K562 (cell line): ENCODE results near the gene NHLH1. TPM values are rescaled to one million over a fixed set of nuclear protein-coding genes. Genes with fewer than 3 reads are reported as not detected.

Experiments
- HMG20B ChIP-seq: fragments of 250-450 bp; sonication (Bioruptor Pico); IDR thresholded peaks from 2 replicates; pipeline ENCODE4 v1.5.0; 2021; ENCODE audit warnings: mild to moderate bottlenecking
- KLF6 ChIP-seq: fragments of 250-450 bp; sonication (Bioruptor Pico); IDR thresholded peaks from 2 replicates; pipeline ENCODE4 v1.4.0; 2020; ENCODE audit warnings: mild to moderate bottlenecking, moderate library complexity, borderline replicate concordance
- ZFP30 ChIP-seq: fragments of 250-450 bp; sonication (Bioruptor Pico); IDR thresholded peaks from 2 replicates; pipeline ENCODE4 v1.8.0; 2022; ENCODE audit warnings: moderate library complexity, mild to moderate bottlenecking, inconsistent platforms, borderline replicate concordance
- ZFP36 ChIP-seq: fragments of 150-350 bp; IDR thresholded peaks from 2 replicates; pipeline ENCODE4 v1.6.1; 2018; ENCODE audit warnings: low read length, low read depth; ENCODE audit not compliant: partially characterized antibody
- polyA plus RNA-seq, 8 experiments: library from polyadenylated mRNA; depleted of rRNA in 4 of 8; stranded (reverse) in 5 of 8; unstranded in 3 of 8; fragments of >200 nt; fragmentation: Nextera tagmentation in 2 of 8; fragmentation: Illumina TruSeq in 1 of 8; extraction: Ambion mirVana in 2 of 8; extraction: Trizol in 1 of 8; gene quantifications; 2 replicates each; pipeline versions ENCODE4 v1.2.1 to v1.2.3, GENCODE V29; 2011 to 2014; ENCODE audit warnings: inconsistent platforms in 1 of 8, missing spikeins in 1 of 8
- total RNA-seq, 7 experiments: library from RNA; depleted of rRNA in 6 of 7; stranded (reverse); fragments of >200 nt in 6 of 7; fragmentation: Illumina TruSeq in 2 of 7; extraction: Trizol in 2 of 7; gene quantifications; 2 replicates each; pipeline versions ENCODE4 v1.2.1 to v1.2.3, GENCODE V29; 2011 to 2021; ENCODE audit warnings: low replicate concordance in 1 of 7
- TF ChIP-seq, protein P1 (sequence below): fragments of 450-650 bp; IDR thresholded peaks from 2 replicates; pipeline ENCODE4 v1.7.0; 2016; ENCODE audit warnings: borderline replicate concordance
- TF ChIP-seq, protein P2 (sequence below): fragments of 450-650 bp; formaldehyde crosslinking; IDR thresholded peaks from 2 replicates; pipeline ENCODE4 v1.4.0; 2020; ENCODE audit warnings: mild to moderate bottlenecking, moderate library complexity
- TF ChIP-seq, protein P3 (sequence below): fragments of 250-450 bp; sonication (Bioruptor Pico); IDR thresholded peaks from 2 replicates; pipeline ENCODE4 v1.4.0; 2020; ENCODE audit warnings: borderline replicate concordance

The NHLH1 gene
- total and polyA plus RNA-seq, 9 of the 15 experiments (the other 6 are each of a cell fraction or from before 2014, with no cell fraction given) = 0.09 to 1.3 (median 0.35) TPM; not detected in 1

DNA sequence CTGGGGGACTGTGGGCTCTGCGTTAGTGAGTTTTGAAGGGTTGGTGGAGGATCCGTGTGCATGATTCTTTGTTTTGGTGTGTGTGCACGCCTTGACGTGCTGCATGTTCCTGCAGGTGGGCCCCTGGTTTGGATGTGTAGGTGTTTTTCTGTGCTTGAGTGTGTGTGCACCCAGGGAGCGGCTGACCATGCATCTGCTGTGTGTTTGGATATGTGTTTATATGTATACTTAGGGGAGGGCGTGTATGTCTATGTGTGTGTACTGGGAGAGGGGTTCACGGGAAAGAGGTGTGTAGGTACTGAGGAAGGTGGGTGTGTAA, 34.6 kb downstream of the NHLH1 start (continued):
- no peak for TF ChIP-seq KLF6
- TF ChIP-seq ZFP36 = no peak
- TF ChIP-seq, protein P1, sequence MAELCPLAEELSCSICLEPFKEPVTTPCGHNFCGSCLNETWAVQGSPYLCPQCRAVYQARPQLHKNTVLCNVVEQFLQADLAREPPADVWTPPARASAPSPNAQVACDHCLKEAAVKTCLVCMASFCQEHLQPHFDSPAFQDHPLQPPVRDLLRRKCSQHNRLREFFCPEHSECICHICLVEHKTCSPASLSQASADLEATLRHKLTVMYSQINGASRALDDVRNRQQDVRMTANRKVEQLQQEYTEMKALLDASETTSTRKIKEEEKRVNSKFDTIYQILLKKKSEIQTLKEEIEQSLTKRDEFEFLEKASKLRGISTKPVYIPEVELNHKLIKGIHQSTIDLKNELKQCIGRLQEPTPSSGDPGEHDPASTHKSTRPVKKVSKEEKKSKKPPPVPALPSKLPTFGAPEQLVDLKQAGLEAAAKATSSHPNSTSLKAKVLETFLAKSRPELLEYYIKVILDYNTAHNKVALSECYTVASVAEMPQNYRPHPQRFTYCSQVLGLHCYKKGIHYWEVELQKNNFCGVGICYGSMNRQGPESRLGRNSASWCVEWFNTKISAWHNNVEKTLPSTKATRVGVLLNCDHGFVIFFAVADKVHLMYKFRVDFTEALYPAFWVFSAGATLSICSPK = no peak
- TF ChIP-seq, protein P2, sequence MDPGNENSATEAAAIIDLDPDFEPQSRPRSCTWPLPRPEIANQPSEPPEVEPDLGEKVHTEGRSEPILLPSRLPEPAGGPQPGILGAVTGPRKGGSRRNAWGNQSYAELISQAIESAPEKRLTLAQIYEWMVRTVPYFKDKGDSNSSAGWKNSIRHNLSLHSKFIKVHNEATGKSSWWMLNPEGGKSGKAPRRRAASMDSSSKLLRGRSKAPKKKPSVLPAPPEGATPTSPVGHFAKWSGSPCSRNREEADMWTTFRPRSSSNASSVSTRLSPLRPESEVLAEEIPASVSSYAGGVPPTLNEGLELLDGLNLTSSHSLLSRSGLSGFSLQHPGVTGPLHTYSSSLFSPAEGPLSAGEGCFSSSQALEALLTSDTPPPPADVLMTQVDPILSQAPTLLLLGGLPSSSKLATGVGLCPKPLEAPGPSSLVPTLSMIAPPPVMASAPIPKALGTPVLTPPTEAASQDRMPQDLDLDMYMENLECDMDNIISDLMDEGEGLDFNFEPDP (CRISPR knock-in tag) = no peak
- TF ChIP-seq HMG20B (CRISPR knock-in tag) = no peak
- TF ChIP-seq ZFP30 (CRISPR knock-in tag) = no peak
- TF ChIP-seq, protein P3, sequence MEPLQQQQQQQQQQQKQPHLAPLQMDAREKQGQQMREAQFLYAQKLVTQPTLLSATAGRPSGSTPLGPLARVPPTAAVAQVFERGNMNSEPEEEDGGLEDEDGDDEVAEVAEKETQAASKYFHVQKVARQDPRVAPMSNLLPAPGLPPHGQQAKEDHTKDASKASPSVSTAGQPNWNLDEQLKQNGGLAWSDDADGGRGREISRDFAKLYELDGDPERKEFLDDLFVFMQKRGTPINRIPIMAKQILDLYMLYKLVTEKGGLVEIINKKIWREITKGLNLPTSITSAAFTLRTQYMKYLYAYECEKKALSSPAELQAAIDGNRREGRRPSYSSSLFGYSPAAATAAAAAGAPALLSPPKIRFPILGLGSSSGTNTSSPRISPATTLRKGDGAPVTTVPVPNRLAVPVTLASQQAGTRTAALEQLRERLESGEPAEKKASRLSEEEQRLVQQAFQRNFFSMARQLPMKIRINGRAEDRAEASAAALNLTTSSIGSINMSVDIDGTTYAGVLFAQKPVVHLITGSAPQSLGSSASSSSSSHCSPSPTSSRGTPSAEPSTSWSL (CRISPR knock-in tag) = no peak
